Rectal smooth muscle tissue (tissue), 1 donor: ENCODE data around the gene TTLL1.

ENCODE experiments used
- H3K27ac ChIP-seq: one replicate; pipeline ENCODE4 v1.7.0; 2013; ENCODE audit warnings: low read depth, low read length, inconsistent platforms
- H3K27me3 ChIP-seq: one replicate; pipeline ENCODE4 v1.7.0; 2013; ENCODE audit warnings: low read length; ENCODE audit not compliant: control insufficient read depth, insufficient read depth
- H3K36me3 ChIP-seq: one replicate; pipeline ENCODE4 v1.7.0; 2013; ENCODE audit warnings: low read length; ENCODE audit not compliant: control insufficient read depth, insufficient read depth
- H3K4me1 ChIP-seq: one replicate; pipeline ENCODE4 v1.7.0; 2013; ENCODE audit warnings: low read length; ENCODE audit not compliant: control insufficient read depth, insufficient read depth
- H3K4me3 ChIP-seq: one replicate; pipeline ENCODE4 v1.7.0; 2013; ENCODE audit warnings: low read length
- H3K9ac ChIP-seq: one replicate; pipeline ENCODE4 v1.7.0; 2013; ENCODE audit warnings: low read length

TTLL1 gene

DNA sequence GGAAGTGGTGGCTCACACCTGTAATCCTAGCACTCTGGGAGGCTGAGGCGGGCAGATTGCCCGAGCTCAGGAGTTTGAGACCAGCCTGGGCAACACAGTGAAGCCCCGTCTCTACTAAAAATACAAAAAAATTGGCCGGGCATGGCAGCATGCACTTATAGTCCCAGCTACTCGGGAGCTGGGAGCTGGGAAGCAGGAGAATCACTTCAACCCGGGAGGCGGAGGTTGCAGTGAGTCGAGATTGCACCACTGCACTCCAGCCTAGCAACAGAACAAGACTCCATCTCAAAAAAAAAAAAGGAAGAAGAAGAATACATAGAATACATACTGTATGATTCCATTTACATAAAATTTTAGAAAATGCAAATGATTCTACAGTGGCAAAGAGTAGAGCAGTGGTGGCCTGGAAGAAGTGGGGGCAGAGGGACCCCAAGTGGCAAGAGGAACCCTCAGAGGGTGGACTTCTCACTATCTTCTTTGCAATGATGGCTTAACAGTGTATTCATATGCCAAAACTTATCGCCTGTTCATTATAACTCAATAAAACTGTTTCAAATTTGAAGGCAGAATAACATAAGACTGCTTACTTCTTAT, 96.2 kb downstream of the TTLL1 start:
- no peak overlapping the region for H3K4me3 ChIP-seq
- H3K27ac ChIP-seq = peak overlapping the region; percentile 92
- no peaks in the 10 kb centered on the region for H3K36me3 ChIP-seq
- H3K9ac ChIP-seq = no peak overlapping the region
- H3K4me1 ChIP-seq = peaks cover 29% of the 10 kb centered on the region
- no peaks in the 10 kb centered on the region for H3K27me3 ChIP-seq

GRCh38 chr22:42992092-42992491, 97.1 kb downstream of the TTLL1 start:
- Histone ChIP-seq H3K27me3 (no peaks in the 10 kb centered on the region), H3K4me1 (peaks cover 29% of the 10 kb centered on the region), H3K9ac (no peak overlapping the region), H3K36me3 (no peaks in the 10 kb centered on the region), H3K4me3 (no peak overlapping the region), H3K27ac (peak overlapping the region; percentile 62)

DNA sequence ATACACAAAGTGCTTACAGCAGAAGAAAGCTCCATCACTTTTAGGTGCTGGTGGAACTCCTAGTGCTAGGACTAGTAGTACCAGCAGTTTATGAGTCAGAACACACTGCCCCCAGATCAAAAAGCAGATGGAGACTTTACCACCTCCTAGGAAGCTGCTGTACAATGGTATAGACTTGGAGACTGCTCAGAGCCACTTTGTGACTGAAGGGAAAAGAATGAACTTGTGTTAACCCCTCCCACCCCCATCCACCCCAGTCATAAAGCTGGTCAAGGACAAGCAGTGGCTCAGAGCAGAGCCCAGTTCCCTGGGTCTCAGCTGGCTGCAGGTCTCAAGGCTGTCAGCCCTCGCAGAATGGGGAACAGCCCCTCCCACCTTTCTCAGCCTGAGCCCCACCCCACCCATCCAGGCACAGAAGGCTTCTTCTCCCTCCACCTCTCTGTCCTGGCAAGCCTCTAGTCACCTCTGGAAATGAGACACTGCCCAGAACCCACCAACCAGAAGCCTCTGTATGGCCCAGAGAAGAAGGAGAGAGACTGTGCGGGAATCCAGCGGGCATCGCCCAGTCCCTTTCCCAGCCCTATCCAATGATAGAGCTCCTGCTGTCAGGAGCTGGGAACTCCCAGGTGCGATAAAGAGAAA, 98.1 kb downstream of the TTLL1 start:
- Histone ChIP-seq H3K27me3 (no peaks in the 10 kb centered on the region), H3K9ac (no peak overlapping the region), H3K36me3 (no peaks in the 10 kb centered on the region), H3K4me1 (peaks cover 24% of the 10 kb centered on the region), H3K4me3 (no peak overlapping the region), H3K27ac (peak overlapping the region; percentile 62)

DNA sequence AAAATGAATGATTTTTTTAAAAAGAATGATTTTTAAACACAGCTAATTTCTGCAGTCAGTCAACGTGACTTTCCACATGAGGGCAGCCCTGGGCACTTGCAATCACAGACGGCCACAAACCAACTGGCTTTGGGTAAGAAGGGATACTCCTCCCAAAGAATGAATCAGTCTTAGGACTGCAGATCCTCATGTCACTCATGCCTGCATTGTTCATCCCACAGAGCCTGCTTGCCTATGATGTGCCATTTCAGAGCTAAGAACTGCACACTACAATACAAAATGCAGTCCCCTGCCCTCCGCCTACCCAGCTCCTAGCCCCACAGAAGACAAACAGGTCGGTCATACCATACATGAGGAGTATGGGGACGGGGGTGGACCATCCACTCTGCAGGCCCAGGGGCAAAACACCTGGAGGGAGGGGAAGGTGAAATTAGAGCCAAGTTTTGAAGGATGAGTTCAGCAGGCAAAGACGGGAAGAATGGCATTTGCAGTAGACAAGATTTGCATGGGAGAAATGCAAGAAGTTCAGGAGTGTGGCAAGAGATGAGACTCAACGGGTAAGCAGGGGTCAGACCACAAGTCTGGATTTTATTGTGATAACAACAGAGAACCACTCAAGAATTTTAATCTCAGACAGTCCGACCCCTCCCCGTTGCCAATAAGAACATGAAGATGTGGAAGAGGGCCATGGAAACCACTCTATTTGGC, 98.9 kb downstream of the TTLL1 start:
- H3K27me3 ChIP-seq = no peaks in the 10 kb centered on the region
- no peaks in the 10 kb centered on the region for H3K36me3 ChIP-seq
- H3K4me1 ChIP-seq = peaks cover 19% of the 10 kb centered on the region
- H3K9ac ChIP-seq = no peak overlapping the region
- H3K27ac ChIP-seq = peak overlapping the region; percentile 52
- no peak overlapping the region for H3K4me3 ChIP-seq
